H9 (cell line): Measurements from ENCODE around the gene NAALADL1. TPM values are rescaled to one million over a fixed set of nuclear protein-coding genes. Genes with fewer than 3 reads are reported as not detected.

Experiments
- DNase-seq: peaks from one replicate; pipeline ENCODE4 v3.0.0-alpha.2; 2017
- H2AFZ ChIP-seq: one replicate; pipeline ENCODE4 v1.6.1; 2013; ENCODE audit warnings: mild to moderate bottlenecking, low read length, control low read depth, moderate library complexity
- H2AK5ac ChIP-seq: 2 replicates; pipeline ENCODE4 v1.6.1; 2013; ENCODE audit warnings: low read length, control low read depth, mixed read lengths; ENCODE audit not compliant: insufficient read length
- H2BK120ac ChIP-seq: one replicate; pipeline ENCODE4 v1.6.1; 2013; ENCODE audit warnings: low read depth, mild to moderate bottlenecking, low read length, control low read depth, inconsistent platforms; ENCODE audit not compliant: poor library complexity, severe bottlenecking
- H2BK12ac ChIP-seq: 2 replicates; pipeline ENCODE4 v1.6.1; 2013; ENCODE audit warnings: low read length, control low read depth, mixed read lengths, low read depth; ENCODE audit not compliant: insufficient read length
- H2BK15ac ChIP-seq: 2 replicates; pipeline ENCODE4 v1.6.1; 2013; ENCODE audit warnings: low read depth, low read length, control low read depth
- H2BK20ac ChIP-seq: one replicate; pipeline ENCODE4 v1.6.1; 2013; ENCODE audit warnings: low read depth, mild to moderate bottlenecking, low read length, control low read depth, inconsistent platforms; ENCODE audit not compliant: poor library complexity, severe bottlenecking
- H2BK5ac ChIP-seq: 2 replicates; pipeline ENCODE4 v1.6.1; 2013; ENCODE audit warnings: low read length, control low read depth, mixed read lengths; ENCODE audit not compliant: insufficient read length
- H3K14ac ChIP-seq: 2 replicates; pipeline ENCODE4 v1.6.1; 2013; ENCODE audit warnings: low read length, control low read depth; ENCODE audit not compliant: insufficient read depth
- H3K18ac ChIP-seq: 2 replicates; pipeline ENCODE4 v1.6.1; 2013; ENCODE audit warnings: low read depth, mild to moderate bottlenecking, mixed read lengths, low read length, control low read depth; ENCODE audit not compliant: insufficient read length
- H3K23ac ChIP-seq: 2 replicates; pipeline ENCODE4 v1.6.1; 2013; ENCODE audit warnings: low read length, control low read depth, mixed read lengths, low read depth; ENCODE audit not compliant: insufficient read length
- H3K23me2 ChIP-seq: 2 replicates; pipeline ENCODE4 v1.6.1; 2013; ENCODE audit warnings: low read depth, mild to moderate bottlenecking, mixed read lengths, low read length, control low read depth; ENCODE audit not compliant: insufficient read length, poor library complexity, severe bottlenecking
- H3K27ac ChIP-seq: 2 replicates; pipeline ENCODE4 v1.5.1; 2013; ENCODE audit warnings: low read length, control low read depth, mixed read lengths, low read depth; ENCODE audit not compliant: insufficient read length
- H3K27me3 ChIP-seq: 2 replicates; pipeline ENCODE4 v1.6.1; 2013; ENCODE audit warnings: low read length, control low read depth, inconsistent platforms; ENCODE audit not compliant: insufficient read depth
- H3K4ac ChIP-seq: 2 replicates; pipeline ENCODE4 v1.6.1; 2013; ENCODE audit warnings: low read depth, mild to moderate bottlenecking, control low read depth, inconsistent platforms, low read length, moderate library complexity
- H3K4me1 ChIP-seq: 2 replicates; pipeline ENCODE4 v1.6.1; 2013; ENCODE audit warnings: low read length, control low read depth, inconsistent platforms; ENCODE audit not compliant: insufficient read depth
- H3K4me2 ChIP-seq: 2 replicates; pipeline ENCODE4 v1.6.1; 2013; ENCODE audit warnings: low read length, control low read depth, mixed read lengths; ENCODE audit not compliant: insufficient read length, insufficient read depth
- H3K56ac ChIP-seq: 2 replicates; pipeline ENCODE4 v1.6.1; 2013; ENCODE audit warnings: low read depth, mild to moderate bottlenecking, mixed read lengths, low read length, control low read depth; ENCODE audit not compliant: insufficient read length
- H3K79me1 ChIP-seq: 2 replicates; pipeline ENCODE4 v1.6.1; 2013; ENCODE audit warnings: low read depth, mild to moderate bottlenecking, moderate library complexity, low read length, control low read depth, inconsistent platforms; ENCODE audit not compliant: insufficient read depth, poor library complexity, severe bottlenecking
- H3K79me2 ChIP-seq: 2 replicates; pipeline ENCODE4 v1.6.1; 2013; ENCODE audit warnings: low read length, control low read depth, inconsistent platforms; ENCODE audit not compliant: insufficient read depth
- H3K9ac ChIP-seq: 2 replicates; pipeline ENCODE4 v1.6.1; 2013; ENCODE audit warnings: low read length, control low read depth, mixed read lengths; ENCODE audit not compliant: insufficient read length; ENCODE audit errors: extremely low read depth
- H3K9me3 ChIP-seq: one replicate; pipeline ENCODE4 v1.6.1; 2013; ENCODE audit warnings: low read depth, low read length, inconsistent platforms; ENCODE audit not compliant: control insufficient read depth
- H3T11ph ChIP-seq: one replicate; pipeline ENCODE4 v1.6.1; 2013; ENCODE audit warnings: mild to moderate bottlenecking, low read length, control low read depth, inconsistent platforms
- H4K20me1 ChIP-seq: one replicate; pipeline ENCODE4 v1.6.1; 2013; ENCODE audit not compliant: control insufficient read depth, insufficient read length, insufficient read depth
- H4K5ac ChIP-seq: 2 replicates; pipeline ENCODE4 v1.6.1; 2013; ENCODE audit warnings: low read depth, mild to moderate bottlenecking, mixed read lengths, low read length, control low read depth; ENCODE audit not compliant: insufficient read length
- H4K8ac ChIP-seq: replicated peaks from 2 replicates; pipeline ENCODE4 v1.6.1; 2013; ENCODE audit warnings: low read length, control low read depth, mixed read lengths, low read depth; ENCODE audit not compliant: insufficient read length
- H4K91ac ChIP-seq: 2 replicates; pipeline ENCODE4 v1.6.1; 2013; ENCODE audit warnings: low read depth, mild to moderate bottlenecking, moderate library complexity, mixed read lengths, low read length, control low read depth; ENCODE audit not compliant: insufficient read length
- H3K27ac Mint-ChIP-seq, 3 experiments: 2 replicates in 2 of 3; 3 replicates in 1 of 3; pipeline ENCODE4 v1.8.0; 2020 to 2021; ENCODE audit warnings: mixed read lengths in 3 of 3, mild to moderate bottlenecking in 1 of 3, moderate library complexity in 1 of 3
- H3K27me3 Mint-ChIP-seq: 2 replicates; pipeline ENCODE4 v1.8.0; 2021; ENCODE audit warnings: low read depth, mild to moderate bottlenecking, moderate library complexity, mixed read lengths
- H3K36me3 Mint-ChIP-seq, 3 experiments: 2 replicates in 2 of 3; 3 replicates in 1 of 3; pipeline ENCODE4 v1.8.0; 2020 to 2021; ENCODE audit warnings: low read depth in 3 of 3, mixed read lengths in 3 of 3; ENCODE audit not compliant: insufficient read depth in 1 of 3
- H3K4me1 Mint-ChIP-seq, 2 experiments: 2 replicates each; pipeline ENCODE4 v1.8.0; 2020; ENCODE audit warnings: mixed read lengths in 2 of 2
- H3K4me3 Mint-ChIP-seq, 2 experiments: 2 replicates in 1 of 2; 3 replicates in 1 of 2; pipeline ENCODE4 v1.8.0; 2020 to 2021; ENCODE audit warnings: mild to moderate bottlenecking in 2 of 2, mixed read lengths in 2 of 2, moderate library complexity in 1 of 2
- H3K9me3 Mint-ChIP-seq, 2 experiments: 2 replicates in 1 of 2; 3 replicates in 1 of 2; pipeline ENCODE4 v1.8.0; 2020; ENCODE audit warnings: mild to moderate bottlenecking in 2 of 2, mixed read lengths in 2 of 2, moderate library complexity in 1 of 2
- WGBS: extraction: QIAGEN DNeasy Blood & Tissue Kit; methylation state at CpG from one replicate; pipeline ENCODE4 v1.1.7; 2013; ENCODE audit warnings: missing lambda C conversion rate, low lambda C conversion rate, mixed read lengths; ENCODE audit not compliant: insufficient read length; ENCODE audit errors: extremely low coverage; 5-methylcytosine and 5-hydroxymethylcytosine counted together
- total RNA-seq: library from RNA; stranded (reverse); gene quantifications from 2 replicates; pipeline ENCODE4 v1.2.1, GENCODE V29; 2021
- TF ChIP-seq, protein P1 (sequence below): fragments of 200-600 bp; sonication (generic); conservative IDR thresholded peaks from 3 replicates; pipeline ENCODE4 v1.8.0; 2021; ENCODE audit warnings: antibody characterized with exemption, mild to moderate bottlenecking

Gene NAALADL1
- total RNA-seq, 1 experiment from 2014 or later, result 1.0 TPM

DNA sequence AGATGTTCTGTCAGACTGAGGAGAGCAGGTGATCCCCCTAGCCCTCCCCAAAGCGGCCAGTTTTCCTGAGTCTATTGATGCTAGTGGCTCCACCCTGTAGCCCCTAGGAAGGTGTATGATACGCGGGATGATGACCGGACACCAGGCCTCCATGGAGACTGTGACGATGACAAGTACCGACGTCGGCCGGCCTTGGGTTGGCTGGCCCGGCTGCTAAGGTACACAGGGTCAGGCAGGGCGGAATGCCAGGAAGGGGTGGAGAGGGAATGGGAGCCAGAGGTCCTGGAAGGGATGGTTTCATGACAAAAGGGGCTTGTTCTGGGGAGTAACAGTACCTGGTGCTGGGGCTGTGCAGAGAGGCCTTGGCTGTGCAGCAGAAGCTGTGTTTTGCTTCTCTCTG is 28.9 kb upstream of the NAALADL1 start:
- no peaks in the 10 kb centered on the region for H3K9me3 ChIP-seq
- H4K8ac ChIP-seq, result no peak overlapping the region
- no peak overlapping the region for H2BK15ac ChIP-seq
- no peaks in the 10 kb centered on the region for H3K79me1 ChIP-seq
- no peak overlapping the region for H3T11ph ChIP-seq
- WGBS, result no CpG with 5 or more reads among the region's 11 CpGs
- H3K4ac ChIP-seq, result no peak overlapping the region
- no peak overlapping the region for H3K27ac ChIP-seq
- H2BK5ac ChIP-seq, result no peak overlapping the region
- H4K5ac ChIP-seq, result no peak overlapping the region
- no peak overlapping the region; a peak in 1 of 7 replicates for H3K27ac Mint-ChIP-seq
- H3K27me3 Mint-ChIP-seq, result no peaks in the 10 kb centered on the region
- no peak overlapping the region for H3K56ac ChIP-seq
- no peak overlapping the region for H2AFZ ChIP-seq
- no peak overlapping the region for H3K4me2 ChIP-seq
- H3K9me3 Mint-ChIP-seq, result no peaks in the 10 kb centered on the region; a peak in 1 of 5 replicates
- no peak overlapping the region for H3K4me3 Mint-ChIP-seq
- TF ChIP-seq, protein P1, sequence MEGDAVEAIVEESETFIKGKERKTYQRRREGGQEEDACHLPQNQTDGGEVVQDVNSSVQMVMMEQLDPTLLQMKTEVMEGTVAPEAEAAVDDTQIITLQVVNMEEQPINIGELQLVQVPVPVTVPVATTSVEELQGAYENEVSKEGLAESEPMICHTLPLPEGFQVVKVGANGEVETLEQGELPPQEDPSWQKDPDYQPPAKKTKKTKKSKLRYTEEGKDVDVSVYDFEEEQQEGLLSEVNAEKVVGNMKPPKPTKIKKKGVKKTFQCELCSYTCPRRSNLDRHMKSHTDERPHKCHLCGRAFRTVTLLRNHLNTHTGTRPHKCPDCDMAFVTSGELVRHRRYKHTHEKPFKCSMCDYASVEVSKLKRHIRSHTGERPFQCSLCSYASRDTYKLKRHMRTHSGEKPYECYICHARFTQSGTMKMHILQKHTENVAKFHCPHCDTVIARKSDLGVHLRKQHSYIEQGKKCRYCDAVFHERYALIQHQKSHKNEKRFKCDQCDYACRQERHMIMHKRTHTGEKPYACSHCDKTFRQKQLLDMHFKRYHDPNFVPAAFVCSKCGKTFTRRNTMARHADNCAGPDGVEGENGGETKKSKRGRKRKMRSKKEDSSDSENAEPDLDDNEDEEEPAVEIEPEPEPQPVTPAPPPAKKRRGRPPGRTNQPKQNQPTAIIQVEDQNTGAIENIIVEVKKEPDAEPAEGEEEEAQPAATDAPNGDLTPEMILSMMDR, result no peak
- H3K23me2 ChIP-seq, result peaks cover 12% of the 10 kb centered on the region
- H3K4me1 ChIP-seq, result no peaks in the 10 kb centered on the region
- no peak overlapping the region for H2BK20ac ChIP-seq
- H3K4me1 Mint-ChIP-seq, result peaks cover 14 to 16% of the 10 kb centered on the region in 2 experiments
- no peak overlapping the region for H2AK5ac ChIP-seq
- DNase-seq, result no peak
- H4K91ac ChIP-seq, result no peak overlapping the region
- H3K36me3 Mint-ChIP-seq, result peaks cover 10 to 47% (median 45%) of the 10 kb centered on the region in 3 experiments
- H2BK120ac ChIP-seq, result no peak overlapping the region
- H2BK12ac ChIP-seq, result no peak overlapping the region
- no peaks in the 10 kb centered on the region for H3K27me3 ChIP-seq
- H3K18ac ChIP-seq, result no peak overlapping the region
- no peak overlapping the region for H3K14ac ChIP-seq
- H3K9ac ChIP-seq, result no peak overlapping the region
- H3K23ac ChIP-seq, result no peak overlapping the region
- H3K79me2 ChIP-seq, result peaks cover 8% of the 10 kb centered on the region; the same call in 1 of the 2 replicates
- H4K20me1 ChIP-seq, result peaks cover 3% of the 10 kb centered on the region
